ENCODE measurements around the gene PRCP. TPM values are rescaled to one million over a fixed set of nuclear protein-coding genes. Genes with fewer than 3 reads are reported as not detected.

PRCP gene
- total RNA-seq, 1 experiment from 2014 or later: 56.7 TPM

GRCh38 chr11:82790723-82791484 lies 109.3 kb downstream of the PRCP start:
- Histone ChIP-seq H3K56ac (ENCODE audit: insufficient read length, low read depth, low read length) (no peak overlapping the region), H4K8ac (replicated peaks; ENCODE audit: insufficient read length, low read depth, low read length) (no peak overlapping the region), H3K23me2 (ENCODE audit: insufficient read length, low read depth, low read length, poor library complexity, severe bottlenecking) (no peaks in the 10 kb centered on the region), H3K79me1 (ENCODE audit: insufficient read depth, low read depth, low read length, poor library complexity, severe bottlenecking) (no peaks in the 10 kb centered on the region), H2BK12ac (ENCODE audit: insufficient read length, low read depth, low read length) (no peak overlapping the region), H3T11ph (ENCODE audit: low read length) (no peak overlapping the region), H3K9me3 (ENCODE audit: control insufficient read depth, low read depth, low read length) (no peaks in the 10 kb centered on the region), H2BK120ac (ENCODE audit: low read depth, low read length, poor library complexity, severe bottlenecking) (no peak overlapping the region), H3K18ac (ENCODE audit: insufficient read length, low read depth, low read length) (no peak overlapping the region), H3K27ac (ENCODE audit: insufficient read length, low read depth, low read length) (no peak overlapping the region), H3K4me1 (ENCODE audit: insufficient read depth, low read length) (no peaks in the 10 kb centered on the region), H3K27me3 (ENCODE audit: insufficient read depth, low read length) (no peaks in the 10 kb centered on the region), H3K23ac (ENCODE audit: insufficient read length, low read depth, low read length) (no peak overlapping the region), H2BK5ac (ENCODE audit: insufficient read length, low read length) (no peak overlapping the region), H2BK15ac (ENCODE audit: low read depth, low read length) (no peak overlapping the region), H4K20me1 (ENCODE audit: control insufficient read depth, insufficient read depth, insufficient read length) (no peaks in the 10 kb centered on the region), H4K5ac (ENCODE audit: insufficient read length, low read depth, low read length) (no peak overlapping the region), H3K9ac (ENCODE audit: extremely low read depth, insufficient read length, low read length) (no peak overlapping the region), H2BK20ac (ENCODE audit: low read depth, low read length, poor library complexity, severe bottlenecking) (no peak overlapping the region), H3K4me2 (ENCODE audit: insufficient read depth, insufficient read length, low read length) (no peak overlapping the region), H3K4ac (ENCODE audit: low read depth, low read length) (no peak overlapping the region), H2AFZ (ENCODE audit: low read length) (no peak overlapping the region), H2AK5ac (ENCODE audit: insufficient read length, low read length) (no peak overlapping the region), H3K14ac (ENCODE audit: insufficient read depth, low read length) (no peak overlapping the region), H4K91ac (ENCODE audit: insufficient read length, low read depth, low read length) (no peak overlapping the region), H3K79me2 (ENCODE audit: insufficient read depth, low read length) (no peaks in the 10 kb centered on the region)
- TF ChIP-seq CTCF (conservative IDR thresholded peaks at IDR 0.05): no peak
- WGBS (ENCODE audit: extremely low coverage, insufficient read length, low lambda C conversion rate): no CpG with 5 or more reads among the region's 5 CpGs
- no peak for DNase-seq
- no peaks in the 10 kb centered on the region for H3K36me3 Mint-ChIP-seq (ENCODE audit: insufficient read depth in 1 of 3, low read depth in 3 of 3)
- H3K27me3 Mint-ChIP-seq (ENCODE audit: low read depth): no peaks in the 10 kb centered on the region; the same call in 1 of the 2 replicates
- H3K9me3 Mint-ChIP-seq: no peaks in the 10 kb centered on the region
- no peak overlapping the region for H3K27ac Mint-ChIP-seq
- no peak overlapping the region for H3K4me3 Mint-ChIP-seq
- H3K4me1 Mint-ChIP-seq: peaks cover 0 to 13% of the 10 kb centered on the region in 2 experiments; a peak in 2 of 4 replicates
